ENCODE results near the gene ZNF83. TPM values are rescaled to one million over a fixed set of nuclear protein-coding genes. Genes with fewer than 3 reads are reported as not detected.
"Not testable (repeated sequence)": the region's sequence is repeated elsewhere in the genome, so short reads cannot be mapped to it uniquely, and the experiment has no call there.

ZNF83 gene
- total RNA-seq, 1 donor from 2014 or later = 21.1 TPM

DNA sequence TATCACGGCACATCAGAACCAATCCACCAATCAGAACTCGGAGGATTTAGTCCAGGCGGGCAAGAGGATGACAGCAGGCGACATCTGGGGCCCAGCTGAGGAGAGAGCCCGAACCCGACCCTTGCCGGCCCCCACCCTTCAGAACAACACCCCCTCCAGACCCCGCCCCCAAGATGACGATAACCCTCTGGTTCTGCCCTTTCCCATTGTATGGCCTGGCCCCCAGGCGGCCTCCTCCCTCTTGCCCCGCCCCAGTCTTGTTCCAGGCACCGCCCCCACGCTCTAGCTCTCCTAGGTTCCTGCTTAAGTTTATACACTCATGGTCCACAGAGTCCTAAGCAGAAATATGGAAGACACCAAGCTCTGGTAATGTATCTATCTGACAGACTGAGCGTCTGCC, 2.8 kb upstream of the ZNF83 start:
- H3K4me3 ChIP-seq = no peak overlapping the region
- peaks cover 22% of the 10 kb centered on the region for H3K4me1 ChIP-seq
- peaks cover 1% of the 10 kb centered on the region for H3K36me3 ChIP-seq
- no peak for DNase-seq
- peaks cover 8% of the 10 kb centered on the region for H3K9me3 ChIP-seq (replicated peaks)
- intact Hi-C loops (cut with micrococcal nuclease) = no loop called here
- TF ChIP-seq, protein P1, sequence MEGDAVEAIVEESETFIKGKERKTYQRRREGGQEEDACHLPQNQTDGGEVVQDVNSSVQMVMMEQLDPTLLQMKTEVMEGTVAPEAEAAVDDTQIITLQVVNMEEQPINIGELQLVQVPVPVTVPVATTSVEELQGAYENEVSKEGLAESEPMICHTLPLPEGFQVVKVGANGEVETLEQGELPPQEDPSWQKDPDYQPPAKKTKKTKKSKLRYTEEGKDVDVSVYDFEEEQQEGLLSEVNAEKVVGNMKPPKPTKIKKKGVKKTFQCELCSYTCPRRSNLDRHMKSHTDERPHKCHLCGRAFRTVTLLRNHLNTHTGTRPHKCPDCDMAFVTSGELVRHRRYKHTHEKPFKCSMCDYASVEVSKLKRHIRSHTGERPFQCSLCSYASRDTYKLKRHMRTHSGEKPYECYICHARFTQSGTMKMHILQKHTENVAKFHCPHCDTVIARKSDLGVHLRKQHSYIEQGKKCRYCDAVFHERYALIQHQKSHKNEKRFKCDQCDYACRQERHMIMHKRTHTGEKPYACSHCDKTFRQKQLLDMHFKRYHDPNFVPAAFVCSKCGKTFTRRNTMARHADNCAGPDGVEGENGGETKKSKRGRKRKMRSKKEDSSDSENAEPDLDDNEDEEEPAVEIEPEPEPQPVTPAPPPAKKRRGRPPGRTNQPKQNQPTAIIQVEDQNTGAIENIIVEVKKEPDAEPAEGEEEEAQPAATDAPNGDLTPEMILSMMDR (IDR thresholded peaks at IDR 0.05; ENCODE audit: borderline replicate concordance) = no peak
- no peaks in the 10 kb centered on the region for H3K27me3 ChIP-seq (ENCODE audit: low read depth)
- H3K27ac ChIP-seq (replicated peaks) = no peak overlapping the region

DNA sequence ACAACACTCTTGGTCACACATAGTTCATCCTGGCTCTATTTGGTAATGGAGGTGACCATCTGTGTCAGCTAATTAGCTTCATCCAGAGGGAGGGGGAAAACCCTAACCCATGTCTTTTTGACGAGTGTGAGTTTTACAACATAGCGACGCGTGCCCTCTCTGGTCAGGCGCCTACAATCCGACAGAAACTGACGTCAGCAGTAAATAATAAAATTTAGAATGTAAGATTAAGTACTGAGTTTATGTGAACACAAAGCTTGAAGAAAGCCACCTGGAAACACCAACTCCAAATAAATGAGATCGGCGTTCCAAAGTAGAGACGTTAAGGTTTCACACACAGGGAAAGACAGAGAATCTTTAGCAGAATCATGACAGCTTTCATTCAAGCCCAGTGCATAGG, 1.8 kb upstream of the ZNF83 start:
- Histone ChIP-seq H3K36me3 (no peaks in the 10 kb centered on the region), H3K4me3 (no peak overlapping the region), H3K9me3 (replicated peaks) (no peaks in the 10 kb centered on the region), H3K27ac (replicated peaks) (no peak overlapping the region), H3K27me3 (ENCODE audit: low read depth) (no peaks in the 10 kb centered on the region), H3K4me1 (peaks cover 22% of the 10 kb centered on the region)
- intact Hi-C loops (cut with micrococcal nuclease) = no loop called here
- DNase-seq = no peak
- TF ChIP-seq, protein P1 (IDR thresholded peaks at IDR 0.05; ENCODE audit: borderline replicate concordance) = no peak

DNA sequence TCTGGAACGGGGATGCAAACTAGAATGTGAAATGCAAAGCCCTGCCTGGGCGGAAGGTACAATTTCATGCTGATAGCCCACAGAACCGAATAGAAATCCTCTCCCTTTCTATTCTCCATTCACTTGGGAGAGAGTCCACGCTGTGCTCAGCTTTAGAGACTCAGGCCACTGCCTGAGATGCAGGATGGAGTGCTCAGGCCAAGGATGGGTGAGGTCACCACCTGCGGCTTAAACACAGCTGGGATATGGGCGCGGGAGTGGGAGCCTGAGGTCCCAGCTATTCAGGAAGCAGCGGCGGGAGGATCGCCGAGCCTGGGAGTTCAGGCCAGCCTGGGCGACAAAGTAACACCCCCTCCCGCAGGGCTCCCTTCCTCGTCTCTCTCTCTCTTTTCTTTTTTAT, 446 bp upstream of the ZNF83 start:
- Histone ChIP-seq H3K9me3 (replicated peaks) (no peaks in the 10 kb centered on the region), H3K27me3 (ENCODE audit: low read depth) (no peaks in the 10 kb centered on the region), H3K4me1 (peaks cover 22% of the 10 kb centered on the region), H3K36me3 (peaks cover 6% of the 10 kb centered on the region), H3K27ac (replicated peaks) (peak overlapping the region; percentile 86), H3K4me3 (peak overlapping the region; percentile 74)
- DNase-seq = peak; percentile 22
- intact Hi-C loops (cut with micrococcal nuclease) = no loop called here
- TF ChIP-seq, protein P1 (IDR thresholded peaks at IDR 0.05; ENCODE audit: borderline replicate concordance) = no peak

DNA sequence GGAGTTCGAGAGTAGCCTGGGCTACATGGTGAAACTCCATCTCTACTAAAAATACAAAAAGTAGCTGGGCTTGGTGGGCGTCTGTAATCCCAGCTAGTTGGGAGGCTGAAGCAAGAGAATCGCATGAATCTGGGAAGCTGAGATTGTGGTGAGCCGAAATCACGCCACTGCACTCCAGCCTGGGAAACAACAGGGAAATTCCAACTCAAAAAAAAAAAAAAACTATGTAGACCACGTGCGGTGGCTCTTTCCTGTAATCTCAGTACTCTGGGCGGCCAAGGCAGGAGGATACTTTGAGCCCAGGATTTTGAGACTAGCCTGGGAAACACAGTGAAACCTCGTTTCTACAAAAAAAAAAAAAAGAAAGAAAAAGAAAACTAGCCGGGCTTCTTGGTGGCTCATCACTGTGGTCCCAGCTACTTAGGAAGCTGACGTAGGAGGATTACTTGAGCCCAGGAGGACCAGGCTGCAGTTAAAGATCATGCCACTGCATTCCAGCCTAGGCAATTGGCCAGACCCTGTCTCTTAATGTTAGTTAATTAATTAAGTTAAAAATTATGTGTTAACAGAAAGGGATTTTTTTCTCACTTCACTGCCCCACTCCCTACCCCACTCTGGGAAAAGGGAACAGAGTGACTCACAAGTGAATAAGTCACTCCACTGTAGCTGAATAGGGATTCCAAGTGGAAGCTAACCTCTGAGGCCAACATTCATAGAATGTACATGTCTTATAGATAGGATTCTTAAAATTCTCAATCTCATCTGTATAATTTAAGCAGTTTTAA, 2.2 kb downstream of the ZNF83 start:
- Histone ChIP-seq H3K9me3 (replicated peaks) (no peaks in the 10 kb centered on the region), H3K4me1 (peaks cover 22% of the 10 kb centered on the region), H3K27ac (replicated peaks) (no peak overlapping the region), H3K36me3 (peaks cover 10% of the 10 kb centered on the region), H3K4me3 (no peak overlapping the region), H3K27me3 (ENCODE audit: low read depth) (no peaks in the 10 kb centered on the region)
- TF ChIP-seq, protein P1 (IDR thresholded peaks at IDR 0.05; ENCODE audit: borderline replicate concordance) = no peak
- DNase-seq = no peak
- intact Hi-C loops (cut with micrococcal nuclease) = no loop called here

DNA sequence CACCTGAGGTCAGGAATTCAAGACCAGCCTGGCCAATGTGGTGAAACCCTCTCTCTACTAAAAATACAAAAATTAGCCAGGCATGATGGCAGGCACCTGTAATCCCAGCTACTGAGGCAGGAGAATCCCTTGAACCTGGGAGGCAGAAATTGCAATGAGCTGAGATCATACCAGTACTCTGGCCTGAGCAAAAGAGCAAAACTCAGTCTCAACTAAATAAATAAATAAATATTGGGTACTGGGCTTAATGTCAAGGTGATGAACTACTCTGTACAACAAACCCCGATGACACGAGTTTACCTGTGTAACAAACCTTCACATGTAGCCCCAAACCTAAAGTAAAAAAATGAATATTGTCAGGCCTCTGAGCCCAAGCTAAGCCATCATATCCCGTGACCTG, 10.7 kb downstream of the ZNF83 start:
- intact Hi-C loops (cut with micrococcal nuclease); H3K4me1 ChIP-seq; H3K27me3 ChIP-seq (ENCODE audit: low read depth); DNase-seq; H3K27ac ChIP-seq (replicated peaks); H3K9me3 ChIP-seq (replicated peaks); H3K4me3 ChIP-seq: not testable (repeated sequence)
- peaks cover 45% of the 10 kb centered on the region for H3K36me3 ChIP-seq

DNA sequence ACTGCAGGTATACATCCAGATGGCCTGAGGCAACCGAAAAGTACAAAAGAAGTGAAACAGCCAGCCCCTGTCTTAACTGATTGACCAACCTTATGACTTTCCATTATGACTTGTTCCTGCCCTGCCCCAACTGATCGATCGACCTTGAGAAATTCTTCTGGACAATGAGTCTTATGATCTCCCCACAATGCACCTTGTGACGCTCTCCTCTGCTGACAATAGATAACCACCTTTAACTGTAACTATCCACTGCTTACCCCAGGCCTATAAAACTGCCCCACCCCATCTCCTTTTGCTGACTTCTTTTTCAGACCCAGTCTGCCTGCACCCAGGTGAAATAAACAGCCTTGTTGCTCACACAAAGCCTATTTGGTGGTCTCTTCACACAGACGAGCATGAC, 11.2 kb downstream of the ZNF83 start:
- intact Hi-C loops (cut with micrococcal nuclease) = no loop called here
- no peaks in the 10 kb centered on the region for H3K27me3 ChIP-seq (ENCODE audit: low read depth)
- TF ChIP-seq, protein P1 (IDR thresholded peaks at IDR 0.05; ENCODE audit: borderline replicate concordance) = no peak
- no peaks in the 10 kb centered on the region for H3K9me3 ChIP-seq (replicated peaks)
- H3K36me3 ChIP-seq = peaks cover 49% of the 10 kb centered on the region
- no peaks in the 10 kb centered on the region for H3K4me1 ChIP-seq
- H3K4me3 ChIP-seq = no peak overlapping the region
- DNase-seq = no peak
- H3K27ac ChIP-seq (replicated peaks) = no peak overlapping the region
